Endodermal cell (in vitro differentiated cells): ENCODE results near the gene MUC12. TPM values are rescaled to one million over a fixed set of nuclear protein-coding genes. Genes with fewer than 3 reads are reported as not detected.
A peak's percentile ranks its signal among the peaks of the same experiment; 100 is the strongest.
"Not testable (repeated sequence)": the region's sequence is repeated elsewhere in the genome, so short reads cannot be mapped to it uniquely, and the experiment has no call there.

ENCODE experiments used
- DNase-seq: peaks from one replicate; pipeline ENCODE4 v3.0.0-alpha.2; 2017
- H3K27ac ChIP-seq: 2 replicates; pipeline ENCODE4 v1.5.1; 2013; ENCODE audit warnings: mild to moderate bottlenecking, low read depth, low read length, moderate library complexity
- H3K27me3 ChIP-seq: 2 replicates; pipeline ENCODE4 v1.6.1; 2013; ENCODE audit warnings: mild to moderate bottlenecking, low read length, moderate library complexity; ENCODE audit not compliant: insufficient read depth, control insufficient read depth, poor library complexity, severe bottlenecking
- H3K36me3 ChIP-seq: 2 replicates; pipeline ENCODE4 v1.7.0; 2013; ENCODE audit warnings: mild to moderate bottlenecking, low read length, moderate library complexity; ENCODE audit not compliant: control insufficient read depth, insufficient read depth
- H3K4me1 ChIP-seq: one replicate; pipeline ENCODE4 v1.7.0; 2013; ENCODE audit warnings: low read length; ENCODE audit not compliant: control insufficient read depth, insufficient read depth
- H3K4me3 ChIP-seq: 2 replicates; pipeline ENCODE4 v1.5.1; 2013; ENCODE audit warnings: mild to moderate bottlenecking, low read length, moderate library complexity
- H3K9ac ChIP-seq: 2 replicates; pipeline ENCODE4 v1.6.1; 2013; ENCODE audit warnings: mild to moderate bottlenecking, low read length, moderate library complexity; ENCODE audit not compliant: poor library complexity, severe bottlenecking; ENCODE audit errors: extremely low read depth
- H3K9me3 ChIP-seq: 2 replicates; pipeline ENCODE4 v1.6.1; 2013; ENCODE audit warnings: mild to moderate bottlenecking, low read length, moderate library complexity; ENCODE audit not compliant: control insufficient read depth
- H3K27ac Mint-ChIP-seq: 2 replicates; pipeline ENCODE4 v1.8.0; 2020; ENCODE audit warnings: mixed read lengths
- H3K27me3 Mint-ChIP-seq: 2 replicates; pipeline ENCODE4 v1.8.0; 2021; ENCODE audit warnings: mild to moderate bottlenecking, mixed read lengths; ENCODE audit not compliant: insufficient read depth
- H3K36me3 Mint-ChIP-seq: 2 replicates; pipeline ENCODE4 v1.8.0; 2020; ENCODE audit warnings: low read depth, mixed read lengths
- H3K4me1 Mint-ChIP-seq: 2 replicates; pipeline ENCODE4 v1.8.0; 2020; ENCODE audit warnings: mixed read lengths
- H3K4me3 Mint-ChIP-seq: 2 replicates; pipeline ENCODE4 v1.8.0; 2020; ENCODE audit warnings: mild to moderate bottlenecking, moderate library complexity, mixed read lengths
- H3K9me3 Mint-ChIP-seq: 2 replicates; pipeline ENCODE4 v1.8.0; 2020; ENCODE audit warnings: mild to moderate bottlenecking, mixed read lengths
- WGBS, 2 experiments: methylation state at CpG; one replicate each; pipeline versions ENCODE4 v1.1.5 to v1.1.7; 2013; ENCODE audit warnings: missing lambda C conversion rate in 2 of 2, mixed read lengths in 1 of 2; ENCODE audit not compliant: insufficient coverage in 1 of 2, insufficient read length in 1 of 2; 5-methylcytosine and 5-hydroxymethylcytosine counted together
- long read RNA-seq, 4 experiments: library from polyadenylated mRNA in 2 of 4; library from RNA in 1 of 4; library from capped mRNA in 1 of 4; stranded (forward) in 3 of 4; unstranded in 1 of 4; transcript quantifications; one replicate each; pipeline ENCODE4 v2.0.0, GENCODE V29; 2020 to 2021; ENCODE audit warnings: inconsistent platforms in 1 of 4
- polyA plus RNA-seq, 2 experiments: library from polyadenylated mRNA; stranded (reverse); fragments of 50-300 nt; gene quantifications; one replicate each; pipeline ENCODE4 v1.2.3, GENCODE V29; 2013
- total RNA-seq, 2 donors: library from RNA; stranded (reverse); fragmentation: NEBNext Ultra II Directional in 1 of 2; extraction: Animal tissue kit (Norgen Biotek cat#: 25700) in 1 of 2; gene quantifications; 2 replicates in 1 of 2; 3 replicates in 1 of 2; pipeline ENCODE4 v1.2.1, GENCODE V29; 2021
- TF ChIP-seq, protein P1 (sequence below): fragments of 200-600 bp; sonication (generic); conservative IDR thresholded peaks from 2 replicates; pipeline ENCODE4 v1.5.0; 2021; ENCODE audit warnings: antibody characterized with exemption, mild to moderate bottlenecking

MUC12 gene, protein sequence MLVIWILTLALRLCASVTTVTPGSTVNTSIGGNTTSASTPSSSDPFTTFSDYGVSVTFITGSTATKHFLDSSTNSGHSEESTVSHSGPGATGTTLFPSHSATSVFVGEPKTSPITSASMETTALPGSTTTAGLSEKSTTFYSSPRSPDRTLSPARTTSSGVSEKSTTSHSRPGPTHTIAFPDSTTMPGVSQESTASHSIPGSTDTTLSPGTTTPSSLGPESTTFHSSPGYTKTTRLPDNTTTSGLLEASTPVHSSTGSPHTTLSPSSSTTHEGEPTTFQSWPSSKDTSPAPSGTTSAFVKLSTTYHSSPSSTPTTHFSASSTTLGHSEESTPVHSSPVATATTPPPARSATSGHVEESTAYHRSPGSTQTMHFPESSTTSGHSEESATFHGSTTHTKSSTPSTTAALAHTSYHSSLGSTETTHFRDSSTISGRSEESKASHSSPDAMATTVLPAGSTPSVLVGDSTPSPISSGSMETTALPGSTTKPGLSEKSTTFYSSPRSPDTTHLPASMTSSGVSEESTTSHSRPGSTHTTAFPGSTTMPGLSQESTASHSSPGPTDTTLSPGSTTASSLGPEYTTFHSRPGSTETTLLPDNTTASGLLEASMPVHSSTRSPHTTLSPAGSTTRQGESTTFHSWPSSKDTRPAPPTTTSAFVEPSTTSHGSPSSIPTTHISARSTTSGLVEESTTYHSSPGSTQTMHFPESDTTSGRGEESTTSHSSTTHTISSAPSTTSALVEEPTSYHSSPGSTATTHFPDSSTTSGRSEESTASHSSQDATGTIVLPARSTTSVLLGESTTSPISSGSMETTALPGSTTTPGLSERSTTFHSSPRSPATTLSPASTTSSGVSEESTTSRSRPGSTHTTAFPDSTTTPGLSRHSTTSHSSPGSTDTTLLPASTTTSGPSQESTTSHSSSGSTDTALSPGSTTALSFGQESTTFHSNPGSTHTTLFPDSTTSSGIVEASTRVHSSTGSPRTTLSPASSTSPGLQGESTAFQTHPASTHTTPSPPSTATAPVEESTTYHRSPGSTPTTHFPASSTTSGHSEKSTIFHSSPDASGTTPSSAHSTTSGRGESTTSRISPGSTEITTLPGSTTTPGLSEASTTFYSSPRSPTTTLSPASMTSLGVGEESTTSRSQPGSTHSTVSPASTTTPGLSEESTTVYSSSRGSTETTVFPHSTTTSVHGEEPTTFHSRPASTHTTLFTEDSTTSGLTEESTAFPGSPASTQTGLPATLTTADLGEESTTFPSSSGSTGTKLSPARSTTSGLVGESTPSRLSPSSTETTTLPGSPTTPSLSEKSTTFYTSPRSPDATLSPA (N-terminal part only)
- 1 to 10 TPM; 2.9 to 3.3 TPM for total RNA-seq
- polyA plus RNA-seq (2013, experiment 1 of 2), result 7.9 TPM
- polyA plus RNA-seq (2013, experiment 2 of 2), result 3.6 TPM
- long read RNA-seq, experiment 1, partial matches to known transcripts, result 0 of 4 reads
- long read RNA-seq, experiment 1, other reads (novel, unspliced or antisense), result 2 of 4 reads
- long read RNA-seq, experiment 2, partial matches to known transcripts, result 0 of 1 reads
- long read RNA-seq, experiment 2, other reads (novel, unspliced or antisense), result 1 of 1 reads
- long read RNA-seq, experiment 3, partial matches to known transcripts, result 0 of 1 reads
- long read RNA-seq, experiment 3, other reads (novel, unspliced or antisense), result 0 of 1 reads
- long read RNA-seq, experiment 4, partial matches to known transcripts, result 0 of 2 reads
- long read RNA-seq, experiment 4, other reads (novel, unspliced or antisense), result 0 of 2 reads

DNA sequence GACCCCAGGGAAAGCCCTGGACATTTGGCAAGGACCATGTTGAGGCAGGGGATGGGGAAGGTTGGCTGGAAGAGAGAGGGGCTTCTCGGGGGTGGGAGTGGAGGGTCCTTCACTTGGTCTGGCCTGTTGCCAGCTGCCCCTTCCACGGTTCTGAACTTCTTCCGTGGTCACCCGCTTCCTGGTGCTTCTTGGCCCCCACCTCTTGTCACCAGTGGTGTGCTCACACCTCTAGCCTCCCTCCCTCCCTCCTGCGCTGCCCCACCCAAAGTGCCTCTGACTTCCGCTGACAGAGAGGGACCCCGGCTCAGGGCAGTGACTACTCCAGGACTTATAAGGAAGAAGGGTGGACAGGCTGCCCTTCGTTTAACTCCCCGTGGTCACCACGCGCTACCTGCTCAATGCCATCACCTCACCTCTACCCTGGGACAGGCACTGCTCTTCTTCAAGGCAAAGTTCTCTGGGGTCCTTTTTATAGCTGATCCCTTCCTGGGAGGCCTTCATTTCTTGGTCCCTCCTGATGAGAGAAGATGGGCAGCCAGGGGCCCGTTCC lies at the start of gene MUC12:
Gene MUC12, plus strand, starts transcription at position 500 of the 550 bp plus-strand sequence. CDS start 58 bp downstream, outside the sequence.
- peaks cover 2% of the 10 kb centered on the region for H3K9me3 Mint-ChIP-seq
- Histone ChIP-seq H3K4me1 (peaks cover 9% of the 10 kb centered on the region), H3K9me3 (no peaks in the 10 kb centered on the region), H3K9ac (no peak within 1 kb of the TSS), H3K36me3 (no peaks in the 10 kb centered on the region), H3K27me3 (peaks cover 38% of the 10 kb centered on the region), H3K4me3 (no peak within 1 kb of the TSS), H3K27ac (no peak within 1 kb of the TSS)
- 68 to 70% methylated on average over 10 to 12 of the region's 12 CpGs for WGBS, 2 experiments
- no peak for DNase-seq
- TF ChIP-seq, protein P1, sequence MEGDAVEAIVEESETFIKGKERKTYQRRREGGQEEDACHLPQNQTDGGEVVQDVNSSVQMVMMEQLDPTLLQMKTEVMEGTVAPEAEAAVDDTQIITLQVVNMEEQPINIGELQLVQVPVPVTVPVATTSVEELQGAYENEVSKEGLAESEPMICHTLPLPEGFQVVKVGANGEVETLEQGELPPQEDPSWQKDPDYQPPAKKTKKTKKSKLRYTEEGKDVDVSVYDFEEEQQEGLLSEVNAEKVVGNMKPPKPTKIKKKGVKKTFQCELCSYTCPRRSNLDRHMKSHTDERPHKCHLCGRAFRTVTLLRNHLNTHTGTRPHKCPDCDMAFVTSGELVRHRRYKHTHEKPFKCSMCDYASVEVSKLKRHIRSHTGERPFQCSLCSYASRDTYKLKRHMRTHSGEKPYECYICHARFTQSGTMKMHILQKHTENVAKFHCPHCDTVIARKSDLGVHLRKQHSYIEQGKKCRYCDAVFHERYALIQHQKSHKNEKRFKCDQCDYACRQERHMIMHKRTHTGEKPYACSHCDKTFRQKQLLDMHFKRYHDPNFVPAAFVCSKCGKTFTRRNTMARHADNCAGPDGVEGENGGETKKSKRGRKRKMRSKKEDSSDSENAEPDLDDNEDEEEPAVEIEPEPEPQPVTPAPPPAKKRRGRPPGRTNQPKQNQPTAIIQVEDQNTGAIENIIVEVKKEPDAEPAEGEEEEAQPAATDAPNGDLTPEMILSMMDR, result no peak
- H3K4me3 Mint-ChIP-seq, result no peak within 1 kb of the TSS
- H3K36me3 Mint-ChIP-seq, result no peaks in the 10 kb centered on the region
- peaks cover 24% of the 10 kb centered on the region for H3K4me1 Mint-ChIP-seq
- peaks cover 25% of the 10 kb centered on the region for H3K27me3 Mint-ChIP-seq
- no peak within 1 kb of the TSS for H3K27ac Mint-ChIP-seq

DNA sequence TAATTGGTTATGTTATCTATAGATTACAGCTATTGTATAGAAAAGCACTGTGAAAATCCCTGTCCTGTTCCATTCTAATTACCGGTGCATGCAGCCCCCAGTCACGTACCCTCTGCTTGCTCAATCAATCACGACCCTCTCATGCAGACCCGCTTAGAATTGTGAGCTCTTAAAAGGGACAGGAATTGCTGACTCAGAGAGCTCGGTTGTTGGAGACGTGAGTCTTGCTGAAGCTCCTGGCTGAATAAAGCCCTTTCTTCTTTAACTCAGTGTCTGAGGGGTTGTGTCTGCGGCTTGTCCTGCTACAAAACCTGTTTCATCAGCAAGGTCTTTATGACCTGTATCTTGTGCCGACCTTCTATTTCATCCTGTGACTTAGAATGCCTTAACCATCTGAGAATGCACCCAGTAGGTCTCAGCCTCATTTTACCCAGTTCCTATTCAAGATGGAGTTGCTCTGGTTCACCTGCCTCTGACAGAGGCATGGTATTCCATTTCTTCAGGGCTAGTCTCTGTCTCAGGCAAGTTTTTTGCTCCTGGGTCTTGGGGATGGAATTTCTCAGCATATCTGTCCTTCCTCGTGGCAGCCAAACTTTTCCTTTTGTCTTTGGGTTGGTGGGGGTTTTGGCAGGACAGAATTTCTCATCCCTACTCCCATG lies 49.5 kb upstream of the MUC12 start:
- H3K27ac ChIP-seq, H3K4me3 Mint-ChIP-seq, DNase-seq, H3K4me1 ChIP-seq, H3K27me3 ChIP-seq, H3K9ac ChIP-seq, H3K27ac Mint-ChIP-seq, H3K36me3 ChIP-seq, H3K36me3 Mint-ChIP-seq, H3K4me3 ChIP-seq, H3K27me3 Mint-ChIP-seq: not testable (repeated sequence)
- Mint-ChIP-seq H3K9me3 (peaks cover 19% of the 10 kb centered on the region), H3K4me1 (peaks cover 10% of the 10 kb centered on the region)
- H3K9me3 ChIP-seq, result peaks cover 13% of the 10 kb centered on the region
- WGBS, 2 experiments, result 82 to 90% methylated on average over 8 to 9 of the region's 9 CpGs

DNA sequence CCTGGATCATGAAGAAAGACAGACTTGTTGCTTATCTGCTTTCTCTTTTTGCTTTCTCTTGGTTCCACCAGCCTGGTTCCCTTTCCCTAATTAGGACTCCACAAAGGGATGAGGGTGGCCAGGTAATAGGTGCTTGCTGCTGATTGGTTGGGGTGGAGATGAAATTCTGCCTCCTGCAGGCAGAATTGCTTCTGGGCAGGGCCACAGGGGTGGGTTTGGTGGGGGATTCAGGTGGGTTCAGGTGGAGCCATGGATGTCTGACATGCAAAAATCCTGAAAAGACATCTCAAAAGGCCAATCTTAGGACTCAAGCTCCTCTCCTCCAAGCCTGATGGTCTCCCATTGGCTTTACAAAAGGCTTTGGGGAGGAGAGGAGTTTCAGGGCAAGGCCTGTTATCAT lies 48.3 kb upstream of the MUC12 start:
- Histone ChIP-seq H3K27me3 (no peaks in the 10 kb centered on the region), H3K27ac (no peak overlapping the region), H3K9ac (no peak overlapping the region), H3K4me3 (no peak overlapping the region), H3K36me3 (no peaks in the 10 kb centered on the region), H3K4me1 (no peaks in the 10 kb centered on the region), H3K9me3 (peaks cover 13% of the 10 kb centered on the region)
- TF ChIP-seq, protein P1, result no peak
- H3K9me3 Mint-ChIP-seq, result peaks cover 19% of the 10 kb centered on the region
- DNase-seq, result no peak
- H3K36me3 Mint-ChIP-seq, result no peaks in the 10 kb centered on the region
- H3K27me3 Mint-ChIP-seq, result no peaks in the 10 kb centered on the region
- no peak overlapping the region for H3K4me3 Mint-ChIP-seq
- peaks cover 10% of the 10 kb centered on the region for H3K4me1 Mint-ChIP-seq
- H3K27ac Mint-ChIP-seq, result no peak overlapping the region

DNA sequence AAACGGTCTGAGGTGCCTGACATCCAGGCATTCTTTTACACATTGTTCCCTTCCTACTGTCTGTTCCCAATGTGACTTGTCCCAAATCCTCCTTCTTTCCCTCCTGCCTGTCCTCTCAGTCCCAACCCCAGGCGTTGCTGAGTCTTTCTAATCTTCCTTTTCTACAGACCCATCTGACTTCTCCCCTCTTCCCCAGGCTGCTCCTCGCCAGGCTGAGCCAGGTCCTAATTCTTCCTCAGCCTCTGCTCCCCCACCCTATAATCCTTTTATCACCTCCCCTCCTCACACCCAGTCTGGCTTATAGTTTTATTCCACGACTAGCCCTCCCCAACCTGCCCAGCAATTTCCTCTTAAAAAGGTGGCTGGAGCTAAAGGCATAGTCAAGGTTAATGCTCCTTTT lies 45.7 kb upstream of the MUC12 start:
- not testable (repeated sequence) for H3K4me3 ChIP-seq, H3K4me1 Mint-ChIP-seq, H3K27me3 Mint-ChIP-seq, H3K27ac Mint-ChIP-seq, H3K27me3 ChIP-seq, H3K9ac ChIP-seq, H3K36me3 Mint-ChIP-seq, H3K36me3 ChIP-seq, H3K4me1 ChIP-seq, H3K27ac ChIP-seq
- peak overlapping the region; percentile 17 for H3K4me3 Mint-ChIP-seq
- peaks cover 19% of the 10 kb centered on the region for H3K9me3 Mint-ChIP-seq
- WGBS, 2 experiments, result 37 to 54% methylated on average over 4 of the region's 4 CpGs
- DNase-seq, result peak; percentile 66
- peaks cover 13% of the 10 kb centered on the region for H3K9me3 ChIP-seq
